ENCODE data around the gene MKLN1. TPM values are rescaled to one million over a fixed set of nuclear protein-coding genes. Genes with fewer than 3 reads are reported as not detected.
A peak's percentile ranks its signal among the peaks of the same experiment; 100 is the strongest.

The MKLN1 gene
- total RNA-seq, 4 donors from 2014 or later, result 37.9 to 55.2 (median 41.3) TPM

GRCh38 chr7:131507592-131508331 lies 180.1 kb downstream of the MKLN1 start:
- 18% methylated on average over 14 of the region's 14 CpGs for WGBS
- no peak for TF ChIP-seq EP300 (IDR thresholded peaks at IDR 0.05)
- peak in 1 of 2 donors; percentile 46 for TF ChIP-seq POLR2AphosphoS5 (IDR thresholded peaks at IDR 0.05)
- TF ChIP-seq CTCF (IDR thresholded peaks at IDR 0.05), result peak; percentile 87 to 95 (median 92)
- no peak for TF ChIP-seq POLR2A (IDR thresholded peaks at IDR 0.05; ENCODE audit: low read depth)
- Histone ChIP-seq H3K27ac (replicated peaks in 1 of 4) (peak overlapping the region in 1 of 4 donors; percentile 7), H3K36me3 (peaks cover 0 to 85% (median 12%) of the 10 kb centered on the region in 4 donors), H3K4me1 (peaks cover 31 to 46% (median 44%) of the 10 kb centered on the region in 4 donors), H3K9me3 (no peaks in the 10 kb centered on the region), H3K27me3 (no peaks in the 10 kb centered on the region), H3K4me3 (peak overlapping the region in 1 of 4 donors; percentile 5)
- intact Hi-C loops (cut with DNase I), result loop anchor here (1.0 kb wide), 1 partner anchor 148 kb away; no protein-coding TSS in a partner anchor
- peak; percentile 95 for DNase-seq (ENCODE audit: extremely low spot score)

DNA sequence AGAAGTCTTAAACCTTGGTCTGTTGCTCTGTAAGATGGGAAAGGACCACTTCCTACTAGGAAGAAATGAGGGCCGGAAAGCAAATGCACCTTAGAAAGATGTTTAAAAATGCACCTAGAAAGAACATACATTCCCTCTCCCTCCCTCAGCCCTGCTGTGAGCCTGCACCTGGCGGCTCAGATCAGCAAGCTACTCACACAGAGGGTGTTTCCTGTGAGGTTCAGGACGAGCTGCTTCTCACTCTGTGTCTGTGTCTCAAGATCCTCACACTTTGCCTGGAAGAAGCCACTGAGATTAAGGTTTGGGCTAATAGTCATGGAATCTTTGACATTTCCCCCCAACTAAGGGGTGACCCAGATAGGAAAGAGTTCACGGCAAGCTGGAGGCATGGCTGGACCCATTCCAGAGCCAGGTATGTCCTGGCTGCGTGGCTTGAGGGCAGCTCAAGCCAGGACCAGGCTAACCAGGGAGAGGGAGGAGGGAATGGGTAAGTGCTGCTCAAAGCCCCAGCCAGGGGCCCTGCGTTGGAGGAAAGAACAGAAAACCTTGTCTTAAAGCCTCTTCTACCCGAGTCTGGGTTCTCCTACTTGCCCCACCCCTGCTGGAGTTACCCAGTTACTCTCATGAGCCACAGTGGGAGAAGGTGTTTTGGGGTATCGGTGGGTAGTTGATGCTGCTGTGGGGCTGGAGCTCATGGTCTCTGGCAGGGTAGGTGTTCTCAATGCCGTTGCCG lies 181.2 kb downstream of the MKLN1 start:
- Histone ChIP-seq H3K27ac (replicated peaks in 1 of 4) (no peak overlapping the region), H3K4me1 (peaks cover 29 to 46% (median 43%) of the 10 kb centered on the region in 4 donors), H3K27me3 (no peaks in the 10 kb centered on the region), H3K36me3 (peaks cover 0 to 73% (median 12%) of the 10 kb centered on the region in 4 donors), H3K4me3 (no peak overlapping the region), H3K9me3 (no peaks in the 10 kb centered on the region)
- 83% methylated on average over 8 of the region's 10 CpGs for WGBS
- DNase-seq (ENCODE audit: extremely low spot score), result no peak
- intact Hi-C loops (cut with DNase I), result loop anchor here (1.0 kb wide), 1 partner anchor 146 kb away; no protein-coding TSS in a partner anchor
- no peak for TF ChIP-seq POLR2A (IDR thresholded peaks at IDR 0.05; ENCODE audit: low read depth)
- TF ChIP-seq CTCF (IDR thresholded peaks at IDR 0.05), result no peak
- no peak for TF ChIP-seq POLR2AphosphoS5 (IDR thresholded peaks at IDR 0.05)
- no peak for TF ChIP-seq EP300 (IDR thresholded peaks at IDR 0.05)

DNA sequence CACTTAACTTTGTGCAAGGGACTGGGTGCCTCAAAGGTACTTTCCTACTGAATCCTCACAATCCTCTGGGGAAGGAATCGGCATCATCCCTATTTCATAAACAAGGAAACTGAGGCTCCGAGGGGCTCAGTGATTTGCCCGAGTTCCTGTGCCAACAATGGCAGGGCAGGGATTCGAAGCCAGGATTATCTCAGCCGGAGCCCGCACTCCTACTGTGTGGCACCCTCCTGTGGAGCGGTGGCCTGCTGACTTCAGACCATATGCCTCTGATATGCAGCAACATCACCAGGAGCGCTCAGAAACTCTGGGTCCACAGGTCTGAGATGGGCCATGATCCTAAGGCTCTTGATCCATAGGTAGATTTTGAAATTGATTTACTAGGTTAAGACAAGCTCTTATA lies 182.1 kb downstream of the MKLN1 start:
- Histone ChIP-seq H3K36me3 (peaks cover 0 to 65% (median 12%) of the 10 kb centered on the region in 4 donors), H3K4me1 (peaks cover 27 to 46% (median 42%) of the 10 kb centered on the region in 4 donors), H3K4me3 (no peak overlapping the region), H3K27ac (replicated peaks in 1 of 4) (no peak overlapping the region), H3K9me3 (no peaks in the 10 kb centered on the region), H3K27me3 (no peaks in the 10 kb centered on the region)
- 97% methylated on average over 8 of the region's 8 CpGs for WGBS
- TF ChIP-seq POLR2A (IDR thresholded peaks at IDR 0.05; ENCODE audit: low read depth), result no peak
- no peak for TF ChIP-seq CTCF (IDR thresholded peaks at IDR 0.05)
- TF ChIP-seq POLR2AphosphoS5 (IDR thresholded peaks at IDR 0.05), result no peak
- TF ChIP-seq EP300 (IDR thresholded peaks at IDR 0.05), result no peak
- intact Hi-C loops (cut with DNase I), result no loop called here
- DNase-seq (ENCODE audit: extremely low spot score), result no peak

GRCh38 chr7:131511071-131511470 lies 183.4 kb downstream of the MKLN1 start:
- no peak for TF ChIP-seq CTCF (IDR thresholded peaks at IDR 0.05)
- Histone ChIP-seq H3K9me3 (no peaks in the 10 kb centered on the region), H3K36me3 (peaks cover 0 to 52% (median 10%) of the 10 kb centered on the region in 4 donors), H3K4me1 (peaks cover 27 to 46% (median 42%) of the 10 kb centered on the region in 4 donors), H3K4me3 (no peak overlapping the region), H3K27ac (replicated peaks in 1 of 4) (no peak overlapping the region), H3K27me3 (no peaks in the 10 kb centered on the region)
- intact Hi-C loops (cut with DNase I), result no loop called here
- peak; percentile 86 for DNase-seq (ENCODE audit: extremely low spot score)
- 95% methylated on average over 5 of the region's 9 CpGs for WGBS

All from esophagus muscularis mucosa (tissue), 4 donors.